ENCODE data around the gene TAF4.
"Not testable (repeated sequence)": the region's sequence is repeated elsewhere in the genome, so short reads cannot be mapped to it uniquely, and the experiment has no call there.

Gene TAF4

GRCh38 chr20:61976263-61976643, 89.4 kb downstream of the TAF4 start:
- H3K4me1 ChIP-seq (ENCODE audit: control insufficient read depth in 5 of 5, insufficient read depth in 5 of 5, low read length in 5 of 5): peaks cover 0 to 6% (median 4%) of the 10 kb centered on the region in 5 donors
- no peaks in the 10 kb centered on the region for H3K9me3 ChIP-seq (ENCODE audit: control insufficient read depth in 5 of 5, low read length in 5 of 5)
- H3K9ac ChIP-seq (ENCODE audit: low read length in 5 of 5): no peak overlapping the region
- H3K27ac ChIP-seq (ENCODE audit: low read depth, low read length): no peak overlapping the region
- no peaks in the 10 kb centered on the region for H3K27me3 ChIP-seq (ENCODE audit: control insufficient read depth in 5 of 5, insufficient read depth in 4 of 5, low read length in 5 of 5)
- peaks cover 3 to 57% (median 40%) of the 10 kb centered on the region in 5 donors for H3K36me3 ChIP-seq (ENCODE audit: control insufficient read depth in 5 of 5, insufficient read depth in 5 of 5, low read length in 5 of 5)
- no peak overlapping the region for H3K4me3 ChIP-seq (ENCODE audit: low read depth in 1 of 5, low read length in 5 of 5)

- Histone ChIP-seq H3K9ac (ENCODE audit: low read length in 5 of 5) (no peak overlapping the region), H3K4me3 (ENCODE audit: low read depth in 1 of 5, low read length in 5 of 5) (no peak overlapping the region), H3K27me3 (ENCODE audit: control insufficient read depth in 5 of 5, insufficient read depth in 4 of 5, low read length in 5 of 5) (no peaks in the 10 kb centered on the region), H3K36me3 (ENCODE audit: control insufficient read depth in 5 of 5, insufficient read depth in 5 of 5, low read length in 5 of 5) (peaks cover 3 to 57% (median 40%) of the 10 kb centered on the region in 5 donors), H3K4me1 (ENCODE audit: control insufficient read depth in 5 of 5, insufficient read depth in 5 of 5, low read length in 5 of 5) (no peaks in the 10 kb centered on the region), H3K9me3 (ENCODE audit: control insufficient read depth in 5 of 5, low read length in 5 of 5) (no peaks in the 10 kb centered on the region), H3K27ac (ENCODE audit: low read depth, low read length) (no peak overlapping the region)
Observed at GRCh38 chr20:61975407-61976129, 90.1 kb downstream of the TAF4 start.

GRCh38 chr20:61974357-61974665, 91.4 kb downstream of the TAF4 start:
- Histone ChIP-seq H3K27ac (ENCODE audit: low read depth, low read length) (no peak overlapping the region), H3K4me3 (ENCODE audit: low read depth in 1 of 5, low read length in 5 of 5) (no peak overlapping the region), H3K4me1 (ENCODE audit: control insufficient read depth in 5 of 5, insufficient read depth in 5 of 5, low read length in 5 of 5) (no peaks in the 10 kb centered on the region), H3K36me3 (ENCODE audit: control insufficient read depth in 5 of 5, insufficient read depth in 5 of 5, low read length in 5 of 5) (peaks cover 3 to 46% (median 36%) of the 10 kb centered on the region in 5 donors), H3K27me3 (ENCODE audit: control insufficient read depth in 5 of 5, insufficient read depth in 4 of 5, low read length in 5 of 5) (no peaks in the 10 kb centered on the region), H3K9me3 (ENCODE audit: control insufficient read depth in 5 of 5, low read length in 5 of 5) (no peaks in the 10 kb centered on the region), H3K9ac (ENCODE audit: low read length in 5 of 5) (no peak overlapping the region)

- peaks cover 3 to 46% (median 36%) of the 10 kb centered on the region in 5 donors for H3K36me3 ChIP-seq (ENCODE audit: control insufficient read depth in 5 of 5, insufficient read depth in 5 of 5, low read length in 5 of 5)
- no peaks in the 10 kb centered on the region for H3K27me3 ChIP-seq (ENCODE audit: control insufficient read depth in 5 of 5, insufficient read depth in 4 of 5, low read length in 5 of 5)
Observed at GRCh38 chr20:61973515-61974356, 91.9 kb downstream of the TAF4 start.

GRCh38 chr20:61972636-61973508, 92.8 kb downstream of the TAF4 start:
- Histone ChIP-seq H3K4me3 (ENCODE audit: low read depth in 1 of 5, low read length in 5 of 5) (no peak overlapping the region), H3K9ac (ENCODE audit: low read length in 5 of 5) (no peak overlapping the region), H3K27me3 (ENCODE audit: control insufficient read depth in 5 of 5, insufficient read depth in 4 of 5, low read length in 5 of 5) (peaks cover 0 to 4% (median 0%) of the 10 kb centered on the region in 5 donors), H3K36me3 (ENCODE audit: control insufficient read depth in 5 of 5, insufficient read depth in 5 of 5, low read length in 5 of 5) (peaks cover 3 to 46% (median 36%) of the 10 kb centered on the region in 5 donors), H3K27ac (ENCODE audit: low read depth, low read length) (no peak overlapping the region), H3K9me3 (ENCODE audit: control insufficient read depth in 5 of 5, low read length in 5 of 5) (no peaks in the 10 kb centered on the region), H3K4me1 (ENCODE audit: control insufficient read depth in 5 of 5, insufficient read depth in 5 of 5, low read length in 5 of 5) (no peaks in the 10 kb centered on the region)

More at GRCh38 chr20:61973515-61974356, 91.9 kb downstream of the TAF4 start:
- no peaks in the 10 kb centered on the region for H3K4me1 ChIP-seq (ENCODE audit: control insufficient read depth in 5 of 5, insufficient read depth in 5 of 5, low read length in 5 of 5)
- no peak overlapping the region for H3K9ac ChIP-seq (ENCODE audit: low read length in 5 of 5)
- H3K27ac ChIP-seq (ENCODE audit: low read depth, low read length): no peak overlapping the region
- no peak overlapping the region for H3K4me3 ChIP-seq (ENCODE audit: low read depth in 1 of 5, low read length in 5 of 5)
- H3K9me3 ChIP-seq (ENCODE audit: control insufficient read depth in 5 of 5, low read length in 5 of 5): no peaks in the 10 kb centered on the region

GRCh38 chr20:61971595-61971994, 94.1 kb downstream of the TAF4 start:
- not testable (repeated sequence) for H3K9ac ChIP-seq (ENCODE audit: low read length in 5 of 5); H3K27ac ChIP-seq (ENCODE audit: low read depth, low read length); H3K4me1 ChIP-seq (ENCODE audit: control insufficient read depth in 5 of 5, insufficient read depth in 5 of 5, low read length in 5 of 5); H3K27me3 ChIP-seq (ENCODE audit: control insufficient read depth in 5 of 5, insufficient read depth in 4 of 5, low read length in 5 of 5); H3K9me3 ChIP-seq (ENCODE audit: control insufficient read depth in 5 of 5, low read length in 5 of 5); H3K4me3 ChIP-seq (ENCODE audit: low read depth in 1 of 5, low read length in 5 of 5)
- peaks cover 3 to 39% (median 31%) of the 10 kb centered on the region in 5 donors for H3K36me3 ChIP-seq (ENCODE audit: control insufficient read depth in 5 of 5, insufficient read depth in 5 of 5, low read length in 5 of 5)

- Histone ChIP-seq H3K4me3 (ENCODE audit: low read depth in 1 of 5, low read length in 5 of 5) (no peak overlapping the region), H3K36me3 (ENCODE audit: control insufficient read depth in 5 of 5, insufficient read depth in 5 of 5, low read length in 5 of 5) (peaks cover 3 to 29% (median 24%) of the 10 kb centered on the region in 5 donors), H3K9me3 (ENCODE audit: control insufficient read depth in 5 of 5, low read length in 5 of 5) (no peaks in the 10 kb centered on the region), H3K27me3 (ENCODE audit: control insufficient read depth in 5 of 5, insufficient read depth in 4 of 5, low read length in 5 of 5) (peaks cover 0 to 15% (median 9%) of the 10 kb centered on the region in 5 donors), H3K4me1 (ENCODE audit: control insufficient read depth in 5 of 5, insufficient read depth in 5 of 5, low read length in 5 of 5) (no peaks in the 10 kb centered on the region), H3K9ac (ENCODE audit: low read length in 5 of 5) (no peak overlapping the region), H3K27ac (ENCODE audit: low read depth, low read length) (no peak overlapping the region)
Observed at GRCh38 chr20:61970357-61970756, 95.3 kb downstream of the TAF4 start.

- H3K9me3 ChIP-seq (ENCODE audit: control insufficient read depth in 5 of 5, low read length in 5 of 5): no peaks in the 10 kb centered on the region
- no peak overlapping the region for H3K9ac ChIP-seq (ENCODE audit: low read length in 5 of 5)
- no peaks in the 10 kb centered on the region for H3K4me1 ChIP-seq (ENCODE audit: control insufficient read depth in 5 of 5, insufficient read depth in 5 of 5, low read length in 5 of 5)
- peaks cover 4 to 20% (median 15%) of the 10 kb centered on the region in 5 donors for H3K27me3 ChIP-seq (ENCODE audit: control insufficient read depth in 5 of 5, insufficient read depth in 4 of 5, low read length in 5 of 5)
- peaks cover under 1 to 29% (median 24%) of the 10 kb centered on the region in 5 donors for H3K36me3 ChIP-seq (ENCODE audit: control insufficient read depth in 5 of 5, insufficient read depth in 5 of 5, low read length in 5 of 5)
- no peak overlapping the region for H3K27ac ChIP-seq (ENCODE audit: low read depth, low read length)
- no peak overlapping the region for H3K4me3 ChIP-seq (ENCODE audit: low read depth in 1 of 5, low read length in 5 of 5)
Observed at GRCh38 chr20:61969806-61970205, 95.9 kb downstream of the TAF4 start.

- Histone ChIP-seq H3K27ac (ENCODE audit: low read depth, low read length) (no peak overlapping the region), H3K9me3 (ENCODE audit: control insufficient read depth in 5 of 5, low read length in 5 of 5) (no peaks in the 10 kb centered on the region), H3K27me3 (ENCODE audit: control insufficient read depth in 5 of 5, insufficient read depth in 4 of 5, low read length in 5 of 5) (peaks cover 7 to 22% (median 17%) of the 10 kb centered on the region in 5 donors), H3K36me3 (ENCODE audit: control insufficient read depth in 5 of 5, insufficient read depth in 5 of 5, low read length in 5 of 5) (peaks cover 0 to 23% (median 18%) of the 10 kb centered on the region in 5 donors), H3K4me1 (ENCODE audit: control insufficient read depth in 5 of 5, insufficient read depth in 5 of 5, low read length in 5 of 5) (no peaks in the 10 kb centered on the region), H3K4me3 (ENCODE audit: low read depth in 1 of 5, low read length in 5 of 5) (no peak overlapping the region), H3K9ac (ENCODE audit: low read length in 5 of 5) (no peak overlapping the region)
Observed at GRCh38 chr20:61968932-61969331, 96.7 kb downstream of the TAF4 start.

Data from subcutaneous abdominal adipose tissue (tissue), 5 donors.